K562 (cell line): ENCODE data around the gene ST3GAL3. TPM values are rescaled to one million over a fixed set of nuclear protein-coding genes. Genes with fewer than 3 reads are reported as not detected.

Source experiments
- ATAC-seq: fragments of 200-7000 bp; cut with Tn5 transposase; 3 replicates; pipeline ENCODE4 v1.9.1; 2020; ENCODE audit warnings: moderate library complexity
- BruUV-seq: library from RNA; stranded (reverse); fragments of 400-500 nt; replicated peaks from 2 replicates; lab custom pipeline; 2021; lab: Mats Ljungman, UMichigan
- CTCF ChIA-PET: fragments of 300-600 bp; formaldehyde crosslinking; extraction: SDS; loops from one replicate; lab custom pipeline; 2021; ENCODE audit warnings: low intra/inter-chr PET ratio; lab: Yijun Ruan, JAX
- POLR2A ChIA-PET: fragments of 300-600, 350-650 bp; sonication (Branson Sonifier 250); formaldehyde crosslinking; extraction: SDS; loops from one replicate; lab custom pipeline; 2021; ENCODE audit warnings: antibody characterized with exemption, inconsistent platforms; lab: Yijun Ruan, JAX
- DNase-seq, 4 experiments: peaks; one replicate each; pipeline versions ENCODE4 v3.0.0 to v3.0.0-alpha.2; 2011 to 2018; ENCODE audit warnings: low spot score in 3 of 4, mixed read lengths in 3 of 4; ENCODE audit errors: extremely low read depth in 1 of 4
- FAIRE-seq: peaks from 2 replicates; lab custom pipeline; 2011; peaks lifted over from hg19 to GRCh38; lab: Jason Lieb, UNC
- H2AFZ ChIP-seq: 2 replicates; pipeline ENCODE4 v1.6.0; 2011; ENCODE audit warnings: low read depth, low read length, control low read depth, inconsistent platforms
- H3K27ac ChIP-seq: fragments of 200-600 bp; 3 replicates; pipeline ENCODE4 v1.8.0; 2011; ENCODE audit warnings: low read depth, mild to moderate bottlenecking, control low read depth, inconsistent platforms, low read length, moderate library complexity, mixed read lengths; ENCODE audit errors: extremely low read depth
- H3K27me3 ChIP-seq, 2 experiments: fragments of 300-600 bp in 1 of 2; 2 replicates in 1 of 2; 3 replicates in 1 of 2; pipeline versions ENCODE4 v1.6.0 to v1.8.0; 2011; ENCODE audit warnings: inconsistent platforms in 2 of 2, low read length in 2 of 2, mild to moderate bottlenecking in 1 of 2, mixed read lengths in 1 of 2, moderate library complexity in 1 of 2; ENCODE audit not compliant: control insufficient read depth in 2 of 2, insufficient read depth in 2 of 2
- H3K36me3 ChIP-seq: fragments of 300-600 bp; 3 replicates; pipeline ENCODE4 v1.8.0; 2011; ENCODE audit warnings: mild to moderate bottlenecking, low read length, inconsistent platforms; ENCODE audit not compliant: control insufficient read depth, insufficient read depth
- H3K4me1 ChIP-seq, 2 experiments: fragments of 200-600 bp in 1 of 2; replicated peaks in 1 of 2; 2 replicates in 1 of 2; 3 replicates in 1 of 2; pipeline versions ENCODE4 v1.5.1 to v1.8.0; 2011; ENCODE audit warnings: inconsistent platforms in 2 of 2, low read length in 2 of 2, mild to moderate bottlenecking in 1 of 2, mixed read lengths in 1 of 2, moderate library complexity in 1 of 2; ENCODE audit not compliant: control insufficient read depth in 2 of 2, insufficient read depth in 2 of 2
- H3K4me2 ChIP-seq: 2 replicates; pipeline ENCODE4 v1.6.1; 2011; ENCODE audit warnings: low read length, control low read depth, inconsistent platforms, mixed read lengths; ENCODE audit not compliant: insufficient read depth
- H3K4me3 ChIP-seq: fragments of 200-600 bp; sonication (generic), shearing (Covaris generic); 2 replicates; pipeline ENCODE4 v1.5.1; 2016; ENCODE audit warnings: control low read depth, inconsistent platforms
- H3K79me2 ChIP-seq: fragments of 200-600 bp; 3 replicates; pipeline ENCODE4 v1.8.0; 2011; ENCODE audit warnings: low read length, inconsistent platforms; ENCODE audit not compliant: control insufficient read depth, insufficient read depth
- H3K9ac ChIP-seq, 2 experiments: 2 replicates each; pipeline versions ENCODE4 v1.6.0 to v1.6.1; 2011; ENCODE audit warnings: low read depth in 2 of 2, low read length in 2 of 2, control low read depth in 1 of 2, inconsistent platforms in 1 of 2, mild to moderate bottlenecking in 1 of 2, mixed read lengths in 1 of 2; ENCODE audit not compliant: insufficient read depth in 1 of 2
- H3K9me1 ChIP-seq: one replicate; pipeline ENCODE4 v1.6.0; 2011; ENCODE audit warnings: inconsistent platforms, mild to moderate bottlenecking, low read length, moderate library complexity; ENCODE audit not compliant: control insufficient read depth, insufficient read depth
- H3K9me3 ChIP-seq: replicated peaks from 2 replicates; pipeline ENCODE4 v1.5.1; 2011; ENCODE audit warnings: low read depth, low read length, inconsistent platforms; ENCODE audit not compliant: control insufficient read depth, insufficient read depth
- H4K20me1 ChIP-seq: replicated peaks from 2 replicates; pipeline ENCODE4 v1.6.1; 2011; ENCODE audit warnings: low read length, inconsistent platforms, mixed read lengths; ENCODE audit not compliant: control insufficient read depth, insufficient read depth
- ADNP ChIP-seq: fragments of 200-800 bp; sonication (Bioruptor generic); IDR thresholded peaks from 2 replicates; pipeline ENCODE4 v1.6.1; 2016; ENCODE audit warnings: missing genetic modification characterization, missing compliant biosample characterization
- ATF1 ChIP-seq, 2 experiments: fragments of 450-650 bp in 1 of 2; IDR thresholded peaks; 2 replicates each; pipeline ENCODE4 v1.6.1; 2016; ENCODE audit warnings: missing compliant biosample characterization in 1 of 2, missing genetic modification characterization in 1 of 2
- FOXA1 ChIP-seq: fragments of 450-650 bp; IDR thresholded peaks from 2 replicates; pipeline ENCODE4 v1.6.1; 2016; ENCODE audit warnings: mild to moderate bottlenecking, borderline replicate concordance
- HOXB6 ChIP-seq: fragments of 250-450 bp; sonication (Bioruptor Pico); IDR thresholded peaks from 2 replicates; pipeline ENCODE4 v1.5.1; 2022; ENCODE audit warnings: mild to moderate bottlenecking, borderline replicate concordance
- NFIX ChIP-seq: fragments of 250-450 bp; sonication (Bioruptor Pico); IDR thresholded peaks from 2 replicates; pipeline ENCODE4 v1.4.0; 2020; ENCODE audit warnings: low read depth, mild to moderate bottlenecking, moderate library complexity
- PTTG1 ChIP-seq: fragments of 450-650 bp; IDR thresholded peaks from 2 replicates; pipeline ENCODE4 v1.6.1; 2016; ENCODE audit warnings: low read depth, mild to moderate bottlenecking, missing genetic modification characterization, missing compliant biosample characterization
- SP1 ChIP-seq: sonication (generic); formaldehyde crosslinking; IDR thresholded peaks from 2 replicates; pipeline ENCODE4 v1.8.1; 2022; ENCODE audit warnings: mild to moderate bottlenecking, missing genetic modification reagents
- SRSF9 ChIP-seq: fragments of 200-400 bp; formaldehyde crosslinking; IDR thresholded peaks from 2 replicates; pipeline ENCODE4 v1.6.1; 2017; ENCODE audit warnings: low read depth, low read length, borderline replicate concordance
- WGBS: fragments of 100-300 bp; shearing (Covaris generic); methylation state at CpG from one replicate; pipeline ENCODE4 v1.1.6; 2016; ENCODE audit warnings: low coverage, mixed read lengths; ENCODE audit not compliant: insufficient coverage; ENCODE audit errors: missing lambda C conversion rate; 5-methylcytosine and 5-hydroxymethylcytosine counted together
- in situ Hi-C: fragments of 300-500 bp; cut with MboI; formaldehyde crosslinking; loops from 4 replicates; pipeline ENCODE4 v1.15.0; 2018; ENCODE audit warnings: inconsistent platforms, mixed read lengths
- intact Hi-C: fragments of 100-400 bp; cut with micrococcal nuclease; formaldehyde crosslinking; loops from 2 replicates; pipeline ENCODE4 v1.14.2; 2022
- polyA plus RNA-seq, 8 experiments: library from polyadenylated mRNA; depleted of rRNA in 4 of 8; stranded (reverse) in 5 of 8; unstranded in 3 of 8; fragments of >200 nt; fragmentation: Nextera tagmentation in 2 of 8; fragmentation: Illumina TruSeq in 1 of 8; extraction: Ambion mirVana in 2 of 8; extraction: Trizol in 1 of 8; gene quantifications; 2 replicates each; pipeline versions ENCODE4 v1.2.1 to v1.2.3, GENCODE V29; 2011 to 2014; ENCODE audit warnings: inconsistent platforms in 1 of 8, missing spikeins in 1 of 8
- total RNA-seq, 7 experiments: library from RNA; depleted of rRNA in 6 of 7; stranded (reverse); fragments of >200 nt in 6 of 7; fragmentation: Illumina TruSeq in 2 of 7; extraction: Trizol in 2 of 7; gene quantifications; 2 replicates each; pipeline versions ENCODE4 v1.2.1 to v1.2.3, GENCODE V29; 2011 to 2021; ENCODE audit warnings: low replicate concordance in 1 of 7
- TF ChIP-seq, protein P1 (sequence below): fragments of 250-450 bp; sonication (Bioruptor Pico); IDR thresholded peaks from 2 replicates; pipeline ENCODE4 v1.8.0; 2021; ENCODE audit warnings: moderate library complexity, mild to moderate bottlenecking, inconsistent platforms

ST3GAL3 gene
- total and polyA plus RNA-seq, 9 of the 15 experiments (the other 6 are each of a cell fraction or from before 2014, with no cell fraction given) = 1.2 to 18.9 (median 11.0) TPM

DNA sequence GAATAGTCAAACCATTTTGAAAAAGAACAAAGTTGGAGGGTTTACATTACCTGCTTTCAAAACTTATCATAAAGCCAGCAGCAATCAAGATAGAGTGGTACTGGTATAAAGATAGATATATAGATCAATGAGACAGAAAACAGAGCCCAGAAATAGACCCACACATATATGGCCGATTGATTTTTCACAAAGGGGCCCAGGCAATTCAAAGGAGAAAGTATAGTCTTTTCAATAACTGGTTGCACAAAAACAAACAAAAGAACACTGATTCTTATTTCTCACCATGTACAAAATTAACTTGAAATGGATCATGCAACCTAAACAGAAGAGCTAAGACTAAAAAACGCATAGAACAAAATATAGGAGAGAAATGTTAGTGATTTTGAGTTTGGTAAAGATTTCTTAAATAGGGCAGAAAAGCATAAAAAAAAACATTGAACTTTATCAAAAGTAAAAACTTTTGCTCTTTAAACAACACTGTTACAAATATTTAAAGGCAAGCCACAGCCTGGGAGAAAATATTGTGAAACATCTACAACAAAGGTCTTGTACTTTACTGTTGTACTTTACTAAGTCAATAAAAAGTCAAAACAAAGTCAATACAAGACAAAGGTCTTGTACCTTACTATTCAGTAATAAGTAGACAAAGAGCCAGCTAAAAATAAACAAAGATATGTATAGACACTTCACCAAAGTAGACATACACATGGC lies 50.2 kb downstream of the ST3GAL3 start:
- Histone ChIP-seq H3K9ac (no peak overlapping the region), H3K9me3 (no peaks in the 10 kb centered on the region), H3K4me2 (no peak overlapping the region), H4K20me1 (no peaks in the 10 kb centered on the region), H3K79me2 (no peaks in the 10 kb centered on the region; the same call in 2 of the 3 replicates), H3K9me1 (no peaks in the 10 kb centered on the region), H2AFZ (no peak overlapping the region)
- POLR2A ChIA-PET = interaction anchor here (0.5 to 0.8 kb wide), 2 partner anchors 134 to 188 kb away, joined by 3 read pairs; no protein-coding TSS in a partner anchor
- FAIRE-seq (no peak), ATAC-seq (no peak), DNase-seq (no peak)
- BruUV-seq = no TSS peak
- WGBS = 38% methylated on average over 2 of the region's 2 CpGs
- CTCF ChIA-PET = interaction anchor here (0.6 kb wide), 1 partner anchor 187 kb away, joined by 4 read pairs; no protein-coding TSS in a partner anchor
- intact Hi-C loops (no loop called here), in situ Hi-C loops (no loop called here)
- TF ChIP-seq SP1 (CRISPR knock-in tag) = no peak
- TF ChIP-seq PTTG1 = no peak
- TF ChIP-seq NFIX = no peak
- TF ChIP-seq ATF1 (CRISPR knock-in tag; IDR thresholded peaks at IDR 0.05) = no peak
- no peak for TF ChIP-seq ATF1 (tag; IDR thresholded peaks at IDR 0.05)
- TF ChIP-seq ADNP = no peak
- TF ChIP-seq HOXB6 = no peak
- no peak for TF ChIP-seq SRSF9
- no peak for TF ChIP-seq FOXA1
- TF ChIP-seq, protein P1, sequence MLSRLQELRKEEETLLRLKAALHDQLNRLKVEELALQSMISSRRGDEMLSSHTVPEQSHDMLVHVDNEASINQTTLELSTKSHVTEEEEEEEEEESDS (CRISPR knock-in tag) = no peak
- TF ChIP-seq, all 486 proteins: peak for 0
- Histone ChIP-seq H3K4me3 (no peak overlapping the region), H3K36me3 (no peaks in the 10 kb centered on the region), H3K4me1 (peaks cover 0 to 10% of the 10 kb centered on the region in 2 experiments; a peak in 3 of 5 replicates), H3K27ac (no peak overlapping the region), H3K27me3 (no peaks in the 10 kb centered on the region)
